HepG2 (cell line): Measurements from ENCODE around the gene NID1.

Source experiments
- ETV5 ChIP-seq: IDR thresholded peaks from 2 replicates; pipeline ENCODE4 v1.6.1; 2018; ENCODE audit warnings: missing biosample characterization, missing genetic modification reagents, inconsistent platforms, borderline replicate concordance
- JUND ChIP-seq: sonication (generic); formaldehyde crosslinking; IDR thresholded peaks from 2 replicates; pipeline ENCODE4 v1.8.0; 2022; ENCODE audit warnings: mild to moderate bottlenecking, missing genetic modification reagents
- TP53 ChIP-seq: sonication (generic); formaldehyde crosslinking; conservative IDR thresholded peaks from 2 replicates; pipeline ENCODE4 v1.4.0; 2020; ENCODE audit warnings: missing genetic modification reagents
- ZBTB8A ChIP-seq: sonication (generic); formaldehyde crosslinking; IDR thresholded peaks from 2 replicates; pipeline ENCODE4 v1.4.0; 2020; ENCODE audit warnings: mild to moderate bottlenecking, low read depth, missing genetic modification reagents, borderline replicate concordance
- ZEB1 ChIP-seq: IDR thresholded peaks from 2 replicates; pipeline ENCODE4 v1.6.1; 2012; ENCODE audit warnings: mild to moderate bottlenecking, low read depth, inconsistent platforms; ENCODE audit not compliant: insufficient replicate concordance
- ZNF263 ChIP-seq: sonication (generic); formaldehyde crosslinking; IDR thresholded peaks from 2 replicates; pipeline ENCODE4 v1.4.0; 2020; ENCODE audit warnings: missing genetic modification reagents
- ZNF720 ChIP-seq: sonication (generic); formaldehyde crosslinking; IDR thresholded peaks from 2 replicates; pipeline ENCODE4 v1.4.0; 2020; ENCODE audit warnings: missing genetic modification reagents
- TF ChIP-seq, protein P1 (sequence below), 2 experiments: sonication (generic) in 1 of 2; formaldehyde crosslinking in 1 of 2; IDR thresholded peaks; 2 replicates each; pipeline versions ENCODE4 v1.5.1 to v1.6.1; 2011 to 2020; ENCODE audit warnings: borderline replicate concordance in 1 of 2, low read depth in 1 of 2, low read length in 1 of 2, mild to moderate bottlenecking in 1 of 2, missing genetic modification reagents in 1 of 2, moderate library complexity in 1 of 2
- TF ChIP-seq, protein P2 (sequence below): IDR thresholded peaks from 2 replicates; pipeline ENCODE4 v1.6.1; 2016; ENCODE audit warnings: missing compliant biosample characterization, missing genetic modification reagents, borderline replicate concordance
- TF ChIP-seq, protein P3 (sequence below): sonication (generic); formaldehyde crosslinking; IDR thresholded peaks from 2 replicates; pipeline ENCODE4 v1.4.0; 2020; ENCODE audit warnings: missing genetic modification reagents, borderline replicate concordance
- TF ChIP-seq, protein P4 (sequence below): sonication (generic); formaldehyde crosslinking; IDR thresholded peaks from 2 replicates; pipeline ENCODE4 v1.4.0; 2020; ENCODE audit warnings: missing genetic modification reagents
- TF ChIP-seq, protein P5 (sequence below): sonication (generic); formaldehyde crosslinking; IDR thresholded peaks from 2 replicates; pipeline ENCODE4 v1.5.0; 2020; ENCODE audit warnings: mild to moderate bottlenecking, missing genetic modification reagents, moderate library complexity

DNA sequence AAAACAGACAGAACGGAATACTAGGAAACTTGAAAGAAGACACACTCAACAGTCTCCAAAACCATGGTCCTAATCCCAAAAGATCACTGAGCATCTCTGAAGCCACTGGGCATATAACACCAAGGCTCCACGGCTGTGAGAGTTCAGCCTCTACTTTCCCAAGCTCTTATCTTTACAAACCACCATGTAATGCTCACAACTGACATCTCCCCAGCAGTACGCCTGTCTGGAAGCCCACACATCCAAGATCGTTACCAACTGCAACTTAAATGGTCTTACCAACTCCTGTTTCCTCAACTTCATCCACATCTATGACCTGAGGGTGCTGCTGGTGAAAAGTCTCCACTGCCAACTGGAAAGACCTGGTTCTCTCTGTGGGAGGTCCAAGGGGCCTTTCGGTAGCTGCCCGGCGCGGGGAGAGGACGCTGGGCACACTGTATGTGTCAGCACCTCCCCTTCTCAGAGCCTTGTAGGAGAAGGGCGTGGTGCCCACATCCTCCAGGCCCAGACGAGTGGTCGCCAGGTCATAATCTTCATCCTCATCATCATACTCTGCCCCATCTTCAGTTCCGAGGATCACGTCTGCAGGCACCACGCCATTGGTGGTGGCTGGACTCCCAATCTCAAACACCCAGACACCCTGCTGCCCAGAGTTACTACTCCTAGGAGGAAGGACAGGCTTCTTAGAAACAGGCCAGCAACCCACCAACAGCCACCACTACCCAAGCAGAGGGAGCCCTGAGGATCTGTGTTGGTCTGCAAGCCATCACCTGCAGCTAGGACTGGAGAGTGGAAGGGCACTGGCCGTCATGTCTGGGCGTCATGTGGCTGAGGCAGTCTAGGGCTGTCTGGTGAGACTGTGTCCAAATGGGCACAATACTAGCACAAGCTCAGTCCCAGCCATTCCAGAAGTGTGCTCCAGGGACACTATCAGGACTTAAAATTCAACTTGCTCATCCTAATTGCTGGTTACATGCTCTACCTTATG is 23.0 kb downstream of the NID1 start:
- TF ChIP-seq ZNF263 (no peak), JUND (no peak), TP53 (CRISPR knock-in tag) (no peak), ETV5 (CRISPR knock-in tag) (no peak), ZNF720 (CRISPR knock-in tag) (no peak), ZEB1 (no peak), ZBTB8A (CRISPR knock-in tag) (no peak)
- TF ChIP-seq, protein P1, sequence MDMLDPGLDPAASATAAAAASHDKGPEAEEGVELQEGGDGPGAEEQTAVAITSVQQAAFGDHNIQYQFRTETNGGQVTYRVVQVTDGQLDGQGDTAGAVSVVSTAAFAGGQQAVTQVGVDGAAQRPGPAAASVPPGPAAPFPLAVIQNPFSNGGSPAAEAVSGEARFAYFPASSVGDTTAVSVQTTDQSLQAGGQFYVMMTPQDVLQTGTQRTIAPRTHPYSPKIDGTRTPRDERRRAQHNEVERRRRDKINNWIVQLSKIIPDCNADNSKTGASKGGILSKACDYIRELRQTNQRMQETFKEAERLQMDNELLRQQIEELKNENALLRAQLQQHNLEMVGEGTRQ (IDR thresholded peaks at IDR 0.05; ENCODE audit: low read depth, low read length), result no peak
- TF ChIP-seq, protein P1 (CRISPR knock-in tag; IDR thresholded peaks at IDR 0.05; ENCODE audit: borderline replicate concordance), result no peak
- TF ChIP-seq, protein P2, sequence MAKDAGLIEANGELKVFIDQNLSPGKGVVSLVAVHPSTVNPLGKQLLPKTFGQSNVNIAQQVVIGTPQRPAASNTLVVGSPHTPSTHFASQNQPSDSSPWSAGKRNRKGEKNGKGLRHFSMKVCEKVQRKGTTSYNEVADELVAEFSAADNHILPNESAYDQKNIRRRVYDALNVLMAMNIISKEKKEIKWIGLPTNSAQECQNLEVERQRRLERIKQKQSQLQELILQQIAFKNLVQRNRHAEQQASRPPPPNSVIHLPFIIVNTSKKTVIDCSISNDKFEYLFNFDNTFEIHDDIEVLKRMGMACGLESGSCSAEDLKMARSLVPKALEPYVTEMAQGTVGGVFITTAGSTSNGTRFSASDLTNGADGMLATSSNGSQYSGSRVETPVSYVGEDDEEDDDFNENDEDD, result no peak
- TF ChIP-seq, protein P3, sequence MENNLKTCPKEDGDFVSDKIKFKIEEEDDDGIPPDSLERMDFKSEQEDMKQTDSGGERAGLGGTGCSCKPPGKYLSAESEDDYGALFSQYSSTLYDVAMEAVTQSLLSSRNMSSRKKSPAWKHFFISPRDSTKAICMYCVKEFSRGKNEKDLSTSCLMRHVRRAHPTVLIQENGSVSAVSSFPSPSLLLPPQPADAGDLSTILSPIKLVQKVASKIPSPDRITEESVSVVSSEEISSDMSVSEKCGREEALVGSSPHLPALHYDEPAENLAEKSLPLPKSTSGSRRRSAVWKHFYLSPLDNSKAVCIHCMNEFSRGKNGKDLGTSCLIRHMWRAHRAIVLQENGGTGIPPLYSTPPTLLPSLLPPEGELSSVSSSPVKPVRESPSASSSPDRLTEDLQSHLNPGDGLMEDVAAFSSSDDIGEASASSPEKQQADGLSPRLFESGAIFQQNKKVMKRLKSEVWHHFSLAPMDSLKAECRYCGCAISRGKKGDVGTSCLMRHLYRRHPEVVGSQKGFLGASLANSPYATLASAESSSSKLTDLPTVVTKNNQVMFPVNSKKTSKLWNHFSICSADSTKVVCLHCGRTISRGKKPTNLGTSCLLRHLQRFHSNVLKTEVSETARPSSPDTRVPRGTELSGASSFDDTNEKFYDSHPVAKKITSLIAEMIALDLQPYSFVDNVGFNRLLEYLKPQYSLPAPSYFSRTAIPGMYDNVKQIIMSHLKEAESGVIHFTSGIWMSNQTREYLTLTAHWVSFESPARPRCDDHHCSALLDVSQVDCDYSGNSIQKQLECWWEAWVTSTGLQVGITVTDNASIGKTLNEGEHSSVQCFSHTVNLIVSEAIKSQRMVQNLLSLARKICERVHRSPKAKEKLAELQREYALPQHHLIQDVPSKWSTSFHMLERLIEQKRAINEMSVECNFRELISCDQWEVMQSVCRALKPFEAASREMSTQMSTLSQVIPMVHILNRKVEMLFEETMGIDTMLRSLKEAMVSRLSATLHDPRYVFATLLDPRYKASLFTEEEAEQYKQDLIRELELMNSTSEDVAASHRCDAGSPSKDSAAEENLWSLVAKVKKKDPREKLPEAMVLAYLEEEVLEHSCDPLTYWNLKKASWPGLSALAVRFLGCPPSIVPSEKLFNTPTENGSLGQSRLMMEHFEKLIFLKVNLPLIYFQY (CRISPR knock-in tag), result no peak
- TF ChIP-seq, protein P4, sequence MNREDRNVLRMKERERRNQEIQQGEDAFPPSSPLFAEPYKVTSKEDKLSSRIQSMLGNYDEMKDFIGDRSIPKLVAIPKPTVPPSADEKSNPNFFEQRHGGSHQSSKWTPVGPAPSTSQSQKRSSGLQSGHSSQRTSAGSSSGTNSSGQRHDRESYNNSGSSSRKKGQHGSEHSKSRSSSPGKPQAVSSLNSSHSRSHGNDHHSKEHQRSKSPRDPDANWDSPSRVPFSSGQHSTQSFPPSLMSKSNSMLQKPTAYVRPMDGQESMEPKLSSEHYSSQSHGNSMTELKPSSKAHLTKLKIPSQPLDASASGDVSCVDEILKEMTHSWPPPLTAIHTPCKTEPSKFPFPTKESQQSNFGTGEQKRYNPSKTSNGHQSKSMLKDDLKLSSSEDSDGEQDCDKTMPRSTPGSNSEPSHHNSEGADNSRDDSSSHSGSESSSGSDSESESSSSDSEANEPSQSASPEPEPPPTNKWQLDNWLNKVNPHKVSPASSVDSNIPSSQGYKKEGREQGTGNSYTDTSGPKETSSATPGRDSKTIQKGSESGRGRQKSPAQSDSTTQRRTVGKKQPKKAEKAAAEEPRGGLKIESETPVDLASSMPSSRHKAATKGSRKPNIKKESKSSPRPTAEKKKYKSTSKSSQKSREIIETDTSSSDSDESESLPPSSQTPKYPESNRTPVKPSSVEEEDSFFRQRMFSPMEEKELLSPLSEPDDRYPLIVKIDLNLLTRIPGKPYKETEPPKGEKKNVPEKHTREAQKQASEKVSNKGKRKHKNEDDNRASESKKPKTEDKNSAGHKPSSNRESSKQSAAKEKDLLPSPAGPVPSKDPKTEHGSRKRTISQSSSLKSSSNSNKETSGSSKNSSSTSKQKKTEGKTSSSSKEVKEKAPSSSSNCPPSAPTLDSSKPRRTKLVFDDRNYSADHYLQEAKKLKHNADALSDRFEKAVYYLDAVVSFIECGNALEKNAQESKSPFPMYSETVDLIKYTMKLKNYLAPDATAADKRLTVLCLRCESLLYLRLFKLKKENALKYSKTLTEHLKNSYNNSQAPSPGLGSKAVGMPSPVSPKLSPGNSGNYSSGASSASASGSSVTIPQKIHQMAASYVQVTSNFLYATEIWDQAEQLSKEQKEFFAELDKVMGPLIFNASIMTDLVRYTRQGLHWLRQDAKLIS (CRISPR knock-in tag), result no peak
- TF ChIP-seq, protein P5, sequence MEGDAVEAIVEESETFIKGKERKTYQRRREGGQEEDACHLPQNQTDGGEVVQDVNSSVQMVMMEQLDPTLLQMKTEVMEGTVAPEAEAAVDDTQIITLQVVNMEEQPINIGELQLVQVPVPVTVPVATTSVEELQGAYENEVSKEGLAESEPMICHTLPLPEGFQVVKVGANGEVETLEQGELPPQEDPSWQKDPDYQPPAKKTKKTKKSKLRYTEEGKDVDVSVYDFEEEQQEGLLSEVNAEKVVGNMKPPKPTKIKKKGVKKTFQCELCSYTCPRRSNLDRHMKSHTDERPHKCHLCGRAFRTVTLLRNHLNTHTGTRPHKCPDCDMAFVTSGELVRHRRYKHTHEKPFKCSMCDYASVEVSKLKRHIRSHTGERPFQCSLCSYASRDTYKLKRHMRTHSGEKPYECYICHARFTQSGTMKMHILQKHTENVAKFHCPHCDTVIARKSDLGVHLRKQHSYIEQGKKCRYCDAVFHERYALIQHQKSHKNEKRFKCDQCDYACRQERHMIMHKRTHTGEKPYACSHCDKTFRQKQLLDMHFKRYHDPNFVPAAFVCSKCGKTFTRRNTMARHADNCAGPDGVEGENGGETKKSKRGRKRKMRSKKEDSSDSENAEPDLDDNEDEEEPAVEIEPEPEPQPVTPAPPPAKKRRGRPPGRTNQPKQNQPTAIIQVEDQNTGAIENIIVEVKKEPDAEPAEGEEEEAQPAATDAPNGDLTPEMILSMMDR (CRISPR knock-in tag), result no peak
